GM19099 (cell line): Measurements from ENCODE around the gene CEP89.

Experiments
- POLR2A ChIP-seq: IDR thresholded peaks from 3 replicates; pipeline ENCODE4 v1.6.1; 2011; ENCODE audit warnings: low read depth; ENCODE audit not compliant: insufficient read length; ENCODE audit errors: extremely low read depth

The CEP89 gene

GRCh38 chr19:32971715-32972540 is at the start of gene CEP89, which contains the start of gene FAAP24:
Gene CEP89, minus strand, starts transcription at chr19:32971958. Its CDS starts 84 bp downstream, at chr19:32971874.
Gene FAAP24, plus strand, starts transcription at chr19:32972242. Its CDS starts 955 bp downstream, at chr19:32973197.
- peak; percentile 80 for TF ChIP-seq POLR2A

- TF ChIP-seq POLR2A: no peak
Measured at GRCh38 chr19:33008738-33009137, 37.0 kb upstream of the CEP89 start.

GRCh38 chr19:33005440-33005839 is 33.7 kb upstream of the CEP89 start:
- TF ChIP-seq POLR2A: no peak

- no peak for TF ChIP-seq POLR2A
Measured at GRCh38 chr19:33000910-33001309, 29.2 kb upstream of the CEP89 start.

GRCh38 chr19:33000510-33000909 is 28.8 kb upstream of the CEP89 start:
- TF ChIP-seq POLR2A: no peak

GRCh38 chr19:32998722-32999121 is 27.0 kb upstream of the CEP89 start:
- TF ChIP-seq POLR2A: no peak

GRCh38 chr19:32997716-32998355 is 26.1 kb upstream of the CEP89 start:
- no peak for TF ChIP-seq POLR2A

DNA sequence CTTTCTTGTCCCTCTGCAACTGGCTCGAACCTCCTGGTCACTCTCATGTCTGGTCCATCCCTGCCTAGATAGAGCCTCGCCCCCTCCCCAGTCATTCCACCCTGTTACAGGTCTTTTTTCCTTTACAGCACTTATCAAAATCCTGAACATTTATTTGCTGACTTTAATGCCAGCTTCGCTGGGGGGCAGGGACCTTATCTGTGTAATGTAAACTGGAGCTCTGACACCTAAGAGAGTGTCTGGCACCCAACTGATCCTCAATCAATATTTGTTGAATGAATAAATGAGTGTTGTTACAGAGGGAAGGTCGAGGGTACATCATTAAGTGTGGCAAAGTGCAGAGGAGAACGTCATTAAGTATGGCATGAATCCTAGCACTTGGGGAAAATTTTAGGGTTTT is 17.0 kb upstream of the CEP89 start:
- no peak for TF ChIP-seq POLR2A

DNA sequence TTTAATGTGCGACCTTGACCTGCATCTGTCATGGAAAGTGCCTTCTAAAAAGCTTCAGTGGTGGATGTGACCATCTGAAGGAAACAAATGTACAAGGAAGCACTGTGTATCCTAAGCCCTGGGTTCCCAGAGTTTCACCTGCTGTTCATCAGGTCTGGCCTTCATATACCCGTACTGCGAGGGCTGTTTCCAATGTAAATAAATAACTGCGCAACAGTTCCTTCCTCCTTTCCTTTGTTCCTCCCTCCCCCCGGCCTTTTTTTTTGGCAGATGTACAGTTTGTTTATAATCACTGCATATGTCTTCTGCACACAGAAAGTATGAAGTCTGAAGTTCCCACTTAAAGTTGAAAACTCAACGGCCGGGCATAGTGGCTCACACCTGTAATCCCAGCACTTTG is 5.5 kb upstream of the CEP89 start:
- TF ChIP-seq POLR2A: no peak

DNA sequence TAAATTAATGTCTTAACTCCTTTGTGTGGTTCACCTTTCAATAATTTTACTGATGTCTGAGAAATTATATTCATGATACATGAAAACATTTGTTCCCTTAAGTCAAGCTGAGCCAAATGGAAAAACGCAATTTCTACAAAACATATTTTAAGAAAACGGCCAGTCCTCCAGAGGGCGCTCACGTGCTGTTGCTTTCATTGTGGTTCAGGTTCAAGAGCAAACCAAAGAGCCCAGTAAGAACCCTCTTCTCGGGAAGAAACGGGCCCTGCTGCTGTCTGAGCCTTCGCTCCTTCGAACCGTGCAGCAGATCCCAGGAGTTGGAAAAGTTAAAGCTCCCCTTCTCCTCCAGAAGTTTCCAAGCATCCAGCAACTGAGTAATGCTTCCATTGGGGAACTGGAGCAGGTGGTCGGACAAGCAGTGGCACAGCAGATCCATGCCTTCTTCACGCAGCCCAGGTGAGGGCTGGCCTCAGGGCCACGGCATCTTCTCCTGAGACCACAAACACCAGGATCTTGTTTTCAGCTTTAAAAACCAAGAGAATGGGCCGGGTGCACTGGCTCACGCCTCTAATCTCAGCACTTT is 4.6 kb upstream of the CEP89 start:
- no peak for TF ChIP-seq POLR2A

- no peak for TF ChIP-seq POLR2A
Measured at GRCh38 chr19:32971012-32971595, 654 bp downstream of the CEP89 start.

GRCh38 chr19:32969549-32969948 is 2.2 kb downstream of the CEP89 start:
- no peak for TF ChIP-seq POLR2A

- TF ChIP-seq POLR2A: no peak
Measured at GRCh38 chr19:32966750-32967149, 5.0 kb downstream of the CEP89 start.

GRCh38 chr19:32945260-32945659 is 26.5 kb downstream of the CEP89 start:
- TF ChIP-seq POLR2A: no peak

GRCh38 chr19:32936065-32936464 is 35.7 kb downstream of the CEP89 start:
- TF ChIP-seq POLR2A: no peak
